Iris pigment epithelial cell (primary cell): ENCODE measurements around the gene MYO1B.

ENCODE experiments used
- DNase-seq: peaks from one replicate; pipeline ENCODE4 v3.0.0-alpha.2; 2011; ENCODE audit warnings: low read depth

Gene MYO1B

DNA sequence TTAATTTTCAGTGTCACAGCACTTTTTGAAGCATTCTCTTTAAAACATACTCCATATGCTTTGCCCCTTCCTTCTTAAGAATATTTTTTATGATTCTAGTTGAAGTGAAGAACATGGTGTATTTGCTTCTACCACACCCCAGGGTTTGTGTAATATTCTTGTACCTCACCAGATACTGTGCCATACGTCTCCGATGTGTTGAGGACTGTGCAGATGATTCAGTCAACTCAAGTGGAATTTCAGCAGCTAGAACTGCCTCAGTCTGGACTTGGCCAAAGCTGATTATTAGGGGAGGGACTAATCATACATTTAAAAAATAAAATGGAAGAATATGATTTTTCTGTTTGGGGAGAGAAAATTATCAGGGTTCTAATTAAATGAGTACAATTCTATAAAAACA, 115.7 kb downstream of the MYO1B start:
- DNase-seq: no peak

DNA sequence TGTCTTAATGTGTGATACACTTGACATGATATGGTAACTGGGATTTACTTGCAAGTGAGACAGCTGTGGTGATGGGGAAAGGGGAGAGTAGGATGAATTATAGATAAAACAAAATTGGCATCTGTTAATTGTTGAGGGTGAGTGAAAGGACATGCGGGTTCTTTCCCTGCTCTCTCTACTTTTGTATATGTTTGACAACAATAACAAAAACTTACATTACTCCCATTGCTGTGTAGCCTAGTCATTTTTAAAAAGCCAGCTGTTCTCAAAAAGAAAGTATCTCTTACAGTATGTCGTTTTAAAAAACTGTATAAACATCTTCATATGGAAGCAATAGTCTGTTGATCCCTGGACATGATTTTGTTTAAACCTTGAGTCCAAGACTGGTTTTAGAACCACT, 117.6 kb downstream of the MYO1B start:
- DNase-seq: no peak

DNA sequence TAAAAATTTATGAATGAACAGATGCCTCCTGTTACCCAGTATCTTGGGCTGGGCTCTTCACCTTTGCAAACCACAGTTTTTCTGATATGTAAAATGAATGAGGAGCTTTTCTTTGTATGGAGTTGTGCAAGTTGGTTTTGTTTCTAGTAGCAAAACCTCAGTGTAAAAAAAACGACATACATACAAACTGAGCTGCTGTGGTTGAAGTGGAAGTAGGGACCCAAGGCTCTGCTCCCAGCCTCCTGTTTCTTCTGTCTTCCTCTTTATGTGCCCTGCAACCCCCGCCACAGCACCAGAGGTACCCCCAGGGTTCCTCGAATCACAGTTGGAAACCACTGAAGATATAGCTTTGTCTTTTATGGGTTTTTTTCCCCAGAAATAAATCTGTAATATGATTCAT, 118.1 kb downstream of the MYO1B start:
- no peak for DNase-seq

DNA sequence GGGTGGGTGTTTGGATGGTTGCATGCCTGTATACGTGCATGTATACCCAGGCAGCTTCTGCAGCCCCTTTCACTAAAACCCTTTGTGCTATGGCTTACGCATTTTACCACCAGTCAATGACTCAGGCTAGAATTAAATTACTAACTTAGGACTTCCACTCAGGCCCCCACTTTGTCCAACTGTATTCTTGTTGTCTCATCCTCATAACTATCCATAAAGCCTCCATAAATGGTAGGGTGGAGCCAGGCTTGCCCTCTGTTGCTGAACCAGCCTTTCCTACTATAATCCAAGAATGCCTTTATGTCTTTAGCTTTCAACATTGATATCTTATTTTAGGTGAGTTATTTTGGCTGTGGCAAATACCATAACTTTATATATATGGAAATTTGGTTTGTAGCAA, 119.9 kb downstream of the MYO1B start:
- no peak for DNase-seq

DNA sequence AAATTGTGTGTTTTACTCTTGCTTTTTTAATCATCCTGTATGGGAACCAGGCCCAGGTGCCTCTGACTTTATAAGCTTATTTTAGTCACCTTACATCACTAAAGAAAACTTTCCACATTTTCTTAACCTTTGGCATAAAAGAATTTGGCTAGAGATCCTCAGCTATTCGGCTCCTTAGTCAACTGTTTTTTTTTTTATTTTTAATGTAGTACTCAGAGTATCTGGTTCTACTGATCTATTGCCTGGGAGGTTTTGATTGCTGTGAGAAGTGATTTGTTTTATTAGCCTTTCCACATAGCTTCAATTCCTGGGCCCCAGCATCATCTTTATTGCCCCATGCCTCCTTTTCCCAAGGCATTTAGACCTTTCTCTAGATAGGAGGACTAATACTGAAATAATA, 121.0 kb downstream of the MYO1B start:
- peak; percentile 76 for DNase-seq

DNA sequence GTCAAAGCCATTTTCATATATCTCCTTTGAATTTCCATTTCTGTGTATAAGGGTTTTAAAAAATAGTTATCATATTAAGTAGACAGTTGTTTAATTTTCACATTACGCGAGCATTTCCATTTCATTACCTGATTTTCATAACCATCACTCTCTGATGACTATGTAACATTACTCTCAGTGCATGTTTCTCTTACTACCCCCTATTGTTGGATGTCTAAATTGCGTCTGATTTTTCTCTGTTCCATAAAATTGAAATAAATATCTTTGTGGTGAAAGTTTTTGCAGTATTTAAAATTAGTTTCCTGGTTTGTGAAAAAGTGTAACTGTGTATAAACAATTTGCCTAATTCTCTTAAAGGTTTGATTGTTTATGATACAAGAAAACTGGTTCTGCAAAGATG, 123.8 kb downstream of the MYO1B start:
- no peak for DNase-seq

DNA sequence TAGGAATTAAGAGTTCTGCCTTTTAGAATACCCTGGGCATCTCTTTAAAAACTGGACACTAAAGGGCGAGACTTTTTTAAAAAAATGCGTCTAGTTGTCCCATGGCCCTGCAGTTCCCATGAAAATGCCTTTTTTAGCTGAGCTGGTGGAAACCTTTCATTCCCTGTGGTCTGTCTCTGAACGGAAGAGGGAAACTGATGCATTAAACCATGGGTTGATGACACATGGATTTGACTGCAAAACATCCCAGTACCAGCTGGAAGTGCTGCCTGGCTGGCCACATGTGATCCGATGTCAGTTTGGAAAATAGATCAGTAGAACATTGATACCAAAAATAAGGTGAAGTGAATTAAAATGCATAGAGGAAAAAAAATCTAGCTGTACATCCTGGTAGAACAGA, 129.2 kb downstream of the MYO1B start:
- DNase-seq: no peak

DNA sequence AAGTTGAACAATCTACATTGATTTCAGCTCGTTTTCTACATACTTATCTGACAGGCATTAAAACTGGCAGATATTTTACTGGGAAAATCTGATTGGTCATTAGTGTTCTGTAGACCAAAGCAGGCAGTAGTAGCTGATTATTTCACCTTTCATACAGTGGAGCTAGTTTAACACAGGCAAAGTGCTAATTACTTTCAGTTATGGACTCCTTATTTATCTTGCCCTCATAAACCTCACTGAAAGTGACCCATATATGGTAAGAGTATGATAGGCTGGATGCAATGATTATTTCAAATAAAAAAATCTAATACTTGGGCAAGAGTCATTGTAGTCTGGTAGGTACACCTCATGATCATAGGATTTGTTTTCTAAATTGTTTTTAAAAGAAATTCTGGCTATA, 129.7 kb downstream of the MYO1B start:
- DNase-seq: no peak

DNA sequence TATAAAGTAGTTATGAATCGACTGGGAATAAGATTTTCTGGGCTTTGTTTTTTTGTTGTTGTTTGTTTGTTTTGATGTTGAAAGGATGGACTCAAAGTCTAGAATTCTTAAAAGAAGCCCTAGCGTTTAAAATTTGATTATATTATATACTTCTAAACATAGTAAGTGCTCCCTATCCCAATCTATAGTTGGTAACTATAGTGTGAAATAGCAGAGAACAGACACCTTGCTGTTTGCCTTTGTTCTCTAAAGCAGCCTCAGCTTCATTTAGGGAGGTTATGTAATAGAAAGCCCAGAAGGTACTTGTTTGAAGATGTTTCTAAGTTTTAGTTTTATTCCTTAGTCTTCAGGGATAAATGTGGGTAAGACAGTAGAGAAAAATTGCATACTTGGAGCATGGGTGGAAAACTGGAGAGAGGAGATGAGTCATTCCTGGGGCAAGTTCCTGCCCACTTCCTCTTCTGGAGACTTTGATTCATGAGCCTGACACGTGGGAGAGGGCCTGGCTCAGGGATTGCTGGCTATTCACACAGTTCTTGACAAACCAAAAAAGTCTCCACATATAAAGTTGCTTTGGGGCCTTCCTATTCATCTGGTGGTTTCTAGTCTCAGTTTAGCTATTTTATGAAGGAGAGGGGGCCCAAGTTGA, 131.9 kb downstream of the MYO1B start:
- DNase-seq: peak; percentile 95

DNA sequence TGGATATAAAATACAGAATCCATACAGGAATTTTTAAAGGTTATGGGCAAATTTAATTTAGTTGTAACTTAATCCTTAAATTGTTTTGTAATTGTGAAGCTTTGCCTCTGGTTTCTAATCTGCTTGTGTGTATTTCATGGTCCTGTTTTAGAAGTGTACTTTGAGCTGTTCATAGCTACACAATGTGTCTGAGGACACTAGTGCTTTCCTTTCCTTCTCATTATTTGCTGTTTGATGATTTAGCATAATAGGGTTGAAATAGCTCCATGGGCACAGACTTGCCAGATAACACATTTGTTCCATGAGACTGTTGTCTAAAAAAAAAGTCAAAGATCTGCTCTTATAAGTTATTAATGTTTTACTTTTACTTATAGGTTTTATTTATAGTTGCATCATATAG, 134.2 kb downstream of the MYO1B start:
- DNase-seq: no peak

DNA sequence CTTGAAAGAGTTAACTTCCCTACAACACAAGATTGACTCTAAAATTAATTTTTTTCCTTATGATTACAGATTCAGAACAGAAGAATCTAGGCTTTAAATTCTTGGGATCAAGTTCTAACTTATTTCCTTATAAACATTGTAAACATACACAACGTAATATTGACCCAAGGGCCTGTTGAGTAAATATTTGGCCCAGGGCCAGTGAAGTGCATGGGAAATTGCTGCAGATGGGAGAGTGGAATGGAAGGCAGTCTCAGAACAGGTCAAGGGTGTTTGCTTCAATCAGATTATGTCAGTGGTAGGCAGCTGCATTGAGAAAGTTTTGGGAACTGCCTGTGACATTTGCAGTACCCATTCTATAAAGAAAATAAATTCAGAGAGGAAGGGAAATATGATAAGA, 137.6 kb downstream of the MYO1B start:
- DNase-seq: peak; percentile 91

DNA sequence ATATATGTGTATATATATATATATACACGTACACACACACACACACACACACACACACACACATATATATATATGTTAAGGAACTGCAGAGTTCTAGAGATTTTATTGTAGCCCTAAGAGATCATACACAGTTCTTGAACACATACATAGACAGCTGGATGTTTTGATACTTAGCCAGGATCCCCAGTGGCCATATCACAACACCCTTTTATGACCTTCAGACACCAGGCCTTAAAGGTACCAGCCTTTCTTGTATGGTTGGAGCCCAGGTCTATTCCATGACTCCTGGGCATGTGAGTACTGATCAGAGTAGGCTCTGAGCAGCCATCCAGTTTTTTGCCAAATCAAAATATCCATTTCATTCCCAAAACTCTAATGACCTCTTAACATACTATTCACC, 138.3 kb downstream of the MYO1B start:
- no peak for DNase-seq

DNA sequence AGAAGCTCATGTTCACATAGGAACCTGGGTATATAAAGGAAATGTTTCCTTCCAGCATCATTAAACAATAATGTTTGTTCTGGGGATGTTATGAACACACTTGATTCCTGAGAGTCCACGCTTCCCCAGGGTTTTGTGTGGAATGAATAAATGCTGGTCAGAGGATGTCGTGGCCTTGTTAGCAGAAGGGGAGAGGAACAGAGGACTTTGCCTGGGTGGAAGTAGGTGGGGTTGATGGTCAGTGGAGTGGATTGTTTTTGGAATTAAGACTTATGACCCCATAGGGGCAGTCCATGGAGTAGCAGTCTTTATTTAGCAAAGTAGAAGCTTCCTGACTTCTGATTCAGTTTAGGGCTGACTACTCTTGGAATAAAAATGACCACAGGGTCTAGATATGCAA, 139.6 kb downstream of the MYO1B start:
- no peak for DNase-seq

DNA sequence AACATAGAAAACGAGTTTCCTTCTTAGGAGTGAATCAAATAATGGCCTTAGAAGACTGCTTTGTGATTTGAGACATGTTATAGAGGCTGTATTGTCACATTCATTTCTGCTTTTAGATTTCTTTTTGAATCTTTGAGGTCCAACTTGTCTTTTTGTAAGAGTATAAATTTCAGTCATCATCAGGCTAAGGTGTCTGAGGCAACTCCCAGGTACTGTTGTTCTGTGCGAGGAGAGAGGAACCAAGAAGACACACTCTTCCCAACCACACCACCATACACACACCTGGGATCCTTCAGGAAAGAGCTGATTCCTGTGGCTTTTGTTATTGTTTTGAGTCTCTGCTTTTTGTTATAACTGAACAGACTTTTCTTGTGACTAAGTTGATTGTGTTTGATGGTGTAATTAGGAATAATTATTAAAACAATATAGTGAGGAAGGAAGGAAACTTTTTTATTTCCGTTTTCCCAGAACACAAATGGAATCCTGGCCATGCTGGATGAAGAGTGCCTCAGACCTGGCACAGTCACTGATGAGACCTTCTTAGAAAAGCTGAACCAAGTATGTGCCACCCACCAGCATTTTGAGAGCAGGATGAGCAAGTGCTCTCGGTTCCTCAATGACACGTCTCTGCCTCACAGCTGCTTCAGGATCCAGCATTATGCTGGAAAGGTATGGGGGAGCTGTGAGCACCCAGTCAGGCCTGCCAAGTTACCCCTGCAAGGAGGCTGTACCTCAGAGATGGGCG, 140.4 kb downstream of the MYO1B start:
- no peak for DNase-seq

DNA sequence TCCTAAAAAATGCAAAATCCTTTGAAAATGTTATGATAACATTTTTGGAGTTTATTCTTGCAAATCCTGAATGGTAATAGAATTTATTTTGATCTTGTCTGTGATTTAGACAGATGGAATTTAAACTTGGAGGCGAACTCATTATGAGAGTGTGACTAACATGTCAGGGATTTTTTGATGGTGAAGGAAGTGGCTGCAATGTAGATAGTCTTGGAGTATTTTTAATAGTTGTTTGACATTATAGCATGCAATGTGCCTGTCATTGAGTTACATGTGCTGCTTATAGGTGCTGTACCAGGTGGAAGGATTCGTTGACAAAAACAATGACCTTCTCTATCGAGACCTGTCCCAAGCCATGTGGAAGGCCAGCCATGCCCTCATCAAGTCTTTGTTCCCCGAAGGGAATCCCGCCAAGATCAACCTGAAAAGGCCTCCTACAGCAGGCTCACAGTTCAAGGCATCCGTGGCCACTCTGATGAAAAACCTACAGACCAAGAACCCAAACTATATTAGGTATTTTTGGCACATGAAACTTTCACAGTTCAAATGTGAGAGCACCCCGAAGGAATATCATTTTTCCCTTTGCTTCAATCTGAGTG, 141.8 kb downstream of the MYO1B start:
- peak; percentile 92 for DNase-seq

DNA sequence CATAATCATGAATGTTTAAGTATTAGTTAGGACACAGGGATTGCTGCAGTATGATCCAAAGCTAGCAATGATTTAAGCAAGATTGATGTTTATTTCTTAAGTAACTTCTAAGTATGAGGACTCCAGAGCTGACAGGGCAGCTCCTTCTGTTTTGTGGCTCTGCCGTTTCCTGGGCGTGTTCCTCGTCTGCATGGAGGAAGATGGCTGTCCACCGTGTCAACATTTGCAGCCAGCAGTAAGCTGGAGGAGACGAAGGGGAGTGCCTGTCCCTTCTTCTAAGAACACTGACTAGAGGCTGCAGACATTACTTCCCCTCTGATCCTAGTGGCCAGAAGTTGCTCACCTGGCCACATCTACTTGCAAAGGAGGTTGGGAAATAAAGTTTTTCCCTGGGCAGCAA, 144.1 kb downstream of the MYO1B start:
- DNase-seq: no peak

DNA sequence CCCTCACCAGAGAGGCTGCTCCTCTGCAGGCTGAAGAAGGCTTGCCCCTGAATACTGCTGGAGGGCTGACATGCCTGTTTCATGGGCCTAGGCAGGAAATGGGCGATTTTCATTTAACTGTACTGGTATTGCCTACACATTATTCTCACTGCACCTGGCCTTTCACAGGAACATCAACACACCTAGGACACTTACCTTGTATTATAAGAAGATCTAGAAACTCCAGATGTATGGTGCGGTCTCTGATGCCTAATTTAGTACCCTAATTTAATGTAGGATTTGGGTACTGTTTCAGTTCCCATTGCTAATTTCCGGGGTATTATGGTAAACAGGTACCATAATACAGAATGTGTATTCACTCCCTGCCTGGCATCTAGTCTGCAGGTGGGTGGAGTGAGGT, 146.0 kb downstream of the MYO1B start:
- DNase-seq: no peak

DNA sequence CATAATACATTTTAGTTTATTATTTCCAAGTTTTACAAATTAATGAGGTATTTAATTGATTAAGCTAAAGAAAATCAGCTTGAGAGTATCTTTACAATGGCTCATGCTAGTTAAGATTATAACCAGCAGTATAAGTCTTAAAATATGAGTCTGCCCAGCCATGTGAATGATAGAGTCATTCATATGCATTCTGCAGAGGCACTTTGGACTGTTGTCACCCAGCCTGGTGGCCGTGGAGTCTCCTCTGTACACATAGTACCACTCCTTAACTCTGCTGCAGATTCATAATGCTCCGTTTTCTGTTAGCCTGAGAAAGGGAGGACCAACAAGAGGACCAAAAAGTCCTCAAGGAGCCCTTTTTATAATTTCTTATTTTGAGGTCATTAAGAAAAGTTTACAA, 148.8 kb downstream of the MYO1B start:
- DNase-seq: no peak

DNA sequence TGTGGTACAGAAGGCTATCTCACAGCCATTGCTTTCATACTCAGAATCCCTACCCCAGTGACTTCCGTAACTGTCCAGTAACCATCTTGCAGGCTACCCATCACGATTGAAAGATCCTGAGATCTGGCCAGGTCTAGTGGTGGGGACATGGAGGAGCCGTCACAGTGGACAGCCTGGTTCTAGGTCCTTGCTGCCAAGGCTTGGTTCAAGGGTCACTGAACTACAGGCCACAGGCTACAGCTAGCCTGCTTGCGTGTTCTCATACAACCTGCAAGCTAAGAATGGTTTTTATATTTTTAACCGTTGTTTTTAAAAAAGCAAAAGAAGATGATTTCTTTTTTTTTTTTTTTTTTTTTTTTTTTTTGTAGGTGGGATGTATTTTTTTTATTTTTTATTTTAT, 151.6 kb downstream of the MYO1B start:
- no peak for DNase-seq

DNA sequence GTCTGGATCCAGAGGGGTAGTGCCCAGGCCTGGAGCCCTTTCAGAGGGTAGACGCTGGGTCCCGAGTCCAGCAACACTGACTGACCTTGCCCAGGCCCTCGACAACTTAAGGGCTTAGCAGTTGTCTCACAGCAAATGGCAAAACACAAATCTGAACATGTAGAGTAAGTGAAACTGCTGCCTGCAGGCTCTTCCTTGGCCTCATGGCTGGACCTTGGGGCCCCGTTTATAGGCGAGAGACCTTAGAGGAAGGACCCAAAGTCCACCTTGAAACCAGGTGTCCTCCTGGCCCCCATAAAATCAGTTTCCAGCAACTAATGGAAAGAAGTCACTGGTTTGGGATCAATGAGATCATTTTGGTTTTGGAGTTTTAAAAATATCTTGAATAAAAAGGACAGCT, 154.4 kb downstream of the MYO1B start:
- no peak for DNase-seq

DNA sequence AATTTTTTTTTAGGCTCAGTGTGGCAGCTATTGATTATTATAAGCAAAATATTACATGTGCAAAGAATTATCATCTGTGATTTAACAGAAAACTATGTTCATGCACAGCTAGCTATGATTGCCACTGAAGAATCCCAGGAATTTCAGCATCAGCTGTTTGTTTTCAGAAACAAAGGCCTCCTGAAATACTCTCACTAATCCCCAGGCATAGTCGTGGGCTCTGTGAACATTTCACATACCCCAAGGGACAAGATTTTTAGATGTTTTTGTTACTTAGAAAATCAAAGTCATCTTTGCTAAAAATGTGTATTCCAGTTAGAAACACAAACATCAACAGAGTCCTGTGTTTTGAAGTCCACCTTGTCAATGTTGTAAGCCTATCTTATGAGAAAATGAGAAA, 156.1 kb downstream of the MYO1B start:
- DNase-seq: peak; percentile 71

DNA sequence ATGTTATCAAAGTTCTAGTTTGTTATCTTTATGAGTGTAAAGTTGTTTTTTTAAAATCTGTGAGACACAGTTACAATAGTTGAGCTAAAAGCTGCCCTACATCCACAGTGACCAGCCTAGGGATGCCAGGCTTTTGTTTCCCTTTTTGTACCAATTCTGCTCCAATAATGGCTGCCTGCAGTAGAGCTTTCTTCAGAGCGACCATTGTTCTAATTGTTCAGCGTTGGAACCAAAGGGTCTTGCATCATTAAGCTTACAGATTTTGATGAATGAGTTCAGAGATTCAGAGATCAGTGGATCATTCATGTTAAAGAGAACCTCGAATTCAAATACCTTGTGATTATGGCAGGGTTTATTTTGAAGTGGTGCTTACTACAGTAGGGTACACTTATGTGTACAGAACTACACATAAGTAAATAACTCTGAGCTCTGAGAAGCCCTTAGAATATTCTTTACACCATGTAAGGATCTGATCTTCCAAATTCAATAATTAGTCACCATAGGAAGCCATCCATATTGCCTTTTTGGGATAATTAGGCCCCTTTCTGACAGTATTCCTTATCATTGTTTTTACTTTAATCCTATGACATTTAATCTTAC, 157.9 kb downstream of the MYO1B start:
- DNase-seq: no peak

DNA sequence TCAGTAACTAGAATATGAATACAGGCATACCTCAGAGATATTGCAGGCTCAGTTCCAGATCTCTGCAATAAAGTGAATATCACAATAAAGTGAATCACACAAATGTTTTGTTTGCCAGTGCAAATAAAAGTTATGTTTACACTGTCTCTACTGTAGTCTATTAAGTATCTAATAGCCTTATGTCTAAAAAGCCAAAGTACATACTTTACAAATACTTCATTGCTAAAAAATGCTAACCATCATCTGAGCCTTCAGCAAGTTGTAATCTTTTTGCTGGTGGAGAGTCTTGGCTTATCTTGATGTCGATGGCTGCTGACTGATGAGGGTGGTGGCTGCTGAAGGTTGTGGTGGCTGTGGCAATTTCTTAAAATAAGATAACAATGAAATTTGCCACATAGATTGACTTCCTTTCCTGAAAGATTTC, 159.4 kb downstream of the MYO1B start:
- peak; percentile 70 for DNase-seq
